HG03139 (cell line): ENCODE data around the gene UNKL.

Source experiments
- ATAC-seq: cut with Tn5 transposase; IDR thresholded peaks from one replicate; pipeline ENCODE4 v1.9.1; 2021; ENCODE audit not compliant: unreplicated experiment

The UNKL gene

DNA sequence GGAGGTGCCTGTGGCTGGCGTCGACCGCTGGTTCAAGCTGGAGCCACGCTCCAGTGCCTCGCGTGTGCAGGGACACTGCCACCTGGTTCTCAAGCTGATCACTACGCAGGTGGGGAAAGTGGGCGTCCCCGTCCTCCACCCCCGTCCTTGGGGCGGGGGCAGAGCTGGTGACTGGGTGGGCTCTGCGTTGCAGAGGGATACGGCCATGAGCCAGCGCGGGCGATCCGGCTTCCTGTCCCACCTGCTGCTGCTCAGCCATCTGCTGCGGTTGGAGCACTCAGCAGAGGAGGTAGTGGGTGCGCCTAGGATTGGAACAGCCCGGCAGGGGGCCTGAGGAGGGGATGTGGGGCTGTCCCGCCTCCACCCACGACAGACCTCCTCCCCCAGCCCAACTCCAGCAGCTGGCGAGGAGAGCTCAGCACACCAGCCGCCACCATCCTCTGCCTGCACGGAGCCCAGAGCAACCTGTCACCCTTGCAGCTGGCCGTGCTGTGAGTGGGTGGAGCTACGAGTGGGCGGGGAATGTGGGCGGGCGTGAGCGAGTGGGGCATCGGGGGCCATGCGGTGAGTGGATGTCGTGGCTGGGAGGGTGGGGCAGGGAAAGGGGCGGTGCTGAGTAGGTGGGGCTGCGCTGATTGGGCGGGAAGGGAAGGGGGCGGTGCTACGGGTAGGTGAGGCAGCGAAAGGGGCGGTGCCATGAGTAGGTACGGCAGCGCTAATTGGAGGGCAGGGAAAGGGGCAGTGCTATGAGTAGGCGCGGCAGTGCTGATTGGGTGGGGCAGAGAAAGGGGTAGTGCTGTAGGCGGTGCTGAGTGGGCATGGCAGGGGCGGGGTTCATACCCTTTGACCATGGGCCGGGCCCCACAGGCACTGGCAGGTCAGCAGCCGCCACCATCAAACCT, 71.7 kb downstream of the UNKL start:
- ATAC-seq = peak; percentile 84

- no peak for ATAC-seq
These were observed 72.7 kb downstream of the UNKL start for GRCh38 chr16:1341495-1342420.

DNA sequence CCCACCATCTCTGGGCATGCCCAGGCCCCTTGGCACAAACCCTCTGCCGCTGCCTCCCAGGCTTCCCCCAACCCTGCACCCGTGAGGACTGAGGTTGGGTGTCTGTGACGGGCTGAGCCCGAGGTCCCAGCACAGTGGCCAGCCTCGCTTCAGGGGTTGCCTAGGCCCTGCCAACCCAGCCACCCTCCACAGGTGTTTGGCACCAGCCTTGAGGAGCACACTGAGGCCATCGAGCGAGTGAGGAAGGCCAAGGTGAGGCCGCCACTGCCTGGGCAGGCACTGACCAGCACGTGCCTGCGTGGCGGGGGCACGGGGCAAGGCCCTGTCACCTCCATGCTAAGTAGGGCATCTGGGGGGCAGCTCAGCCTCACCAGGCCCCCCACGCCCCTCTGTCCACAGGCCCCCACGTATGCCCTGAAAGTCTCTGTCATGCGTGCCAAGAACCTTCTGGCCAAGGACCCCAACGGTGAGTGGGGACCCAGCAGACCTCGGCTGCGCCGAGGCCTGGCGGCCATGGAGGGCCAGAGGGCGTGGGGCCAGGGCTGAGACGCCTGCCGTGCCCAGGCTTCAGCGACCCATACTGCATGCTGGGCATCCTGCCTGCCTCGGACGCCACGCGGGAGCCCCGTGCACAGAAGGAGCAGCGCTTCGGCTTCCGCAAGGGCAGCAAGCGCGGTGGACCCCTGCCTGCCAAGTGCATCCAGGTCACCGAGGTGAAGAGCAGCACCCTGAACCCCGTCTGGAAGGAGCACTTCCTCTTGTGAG, 73.6 kb downstream of the UNKL start:
- no peak for ATAC-seq

DNA sequence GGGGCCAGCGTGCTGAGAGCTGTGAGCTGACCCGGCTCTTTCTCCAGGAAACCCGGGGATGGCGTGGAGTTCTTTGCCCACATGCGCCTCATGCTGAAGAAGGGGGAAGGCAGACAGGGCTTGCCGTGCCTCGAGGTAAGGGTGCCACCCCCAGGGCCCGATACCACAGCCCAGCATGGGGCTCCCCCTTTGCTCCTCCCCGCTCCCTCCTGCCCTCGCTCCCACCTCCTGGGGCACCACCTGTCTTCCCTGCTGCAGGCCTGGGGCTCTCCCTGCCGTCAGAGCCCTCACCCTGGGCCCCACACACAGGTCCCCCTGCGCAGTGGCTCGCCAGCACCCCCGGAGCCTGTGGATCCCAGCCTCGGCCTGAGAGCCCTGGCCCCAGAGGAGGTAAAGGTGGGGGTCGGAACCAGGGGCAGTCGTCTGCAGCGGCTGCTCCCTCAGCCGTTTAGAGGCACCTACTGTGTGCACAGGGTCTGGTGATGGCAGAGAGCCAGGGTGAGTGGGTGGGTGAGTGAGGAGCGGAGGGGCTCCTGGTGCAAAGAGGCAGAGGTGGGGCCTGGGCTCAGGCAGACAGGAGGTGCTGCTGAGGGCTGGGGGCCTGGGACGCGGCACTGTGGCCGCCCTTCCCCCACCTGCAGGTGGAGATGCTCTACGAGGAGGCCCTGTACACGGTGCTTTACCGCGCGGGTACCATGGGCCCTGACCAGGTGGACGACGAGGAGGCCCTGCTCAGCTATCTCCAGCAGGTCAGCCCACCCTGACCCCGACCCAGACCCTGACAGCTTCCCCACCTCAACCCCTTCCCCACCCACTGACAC, 75.4 kb downstream of the UNKL start:
- ATAC-seq = no peak

DNA sequence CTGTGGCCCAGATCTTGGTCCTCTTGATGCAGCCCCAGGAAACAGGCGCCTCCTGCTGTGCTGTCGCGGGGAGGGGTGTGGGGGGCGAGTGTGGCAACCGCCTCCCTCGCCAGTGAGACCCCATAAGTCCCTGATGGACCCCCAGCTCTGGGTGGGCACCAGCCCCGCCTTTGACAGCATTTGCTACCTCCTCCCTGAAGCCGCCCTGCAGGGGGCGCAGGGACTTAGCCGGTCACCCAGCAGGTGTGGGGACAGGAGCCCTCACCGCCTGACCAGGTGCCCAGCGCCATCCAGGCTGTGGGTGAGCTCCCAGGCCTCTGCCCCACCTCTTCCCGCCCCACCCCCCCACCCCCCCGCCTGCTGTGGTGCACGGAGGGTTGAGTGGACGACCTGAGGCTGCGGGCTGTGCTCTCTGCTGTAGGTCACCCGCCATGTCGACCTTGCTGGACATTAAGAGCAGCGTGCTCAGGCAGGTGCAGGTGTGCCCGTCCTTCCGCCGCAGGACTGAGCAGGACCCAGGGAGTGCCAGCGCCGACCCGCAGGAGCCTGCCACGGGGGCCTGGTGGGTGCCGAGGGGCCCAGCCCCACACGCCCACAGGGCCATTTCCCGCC, 76.3 kb downstream of the UNKL start:
- ATAC-seq = no peak

- no peak for ATAC-seq
These were observed 77.0 kb downstream of the UNKL start for GRCh38 chr16:1337486-1337885.

- no peak for ATAC-seq
These were observed 77.9 kb downstream of the UNKL start for GRCh38 chr16:1336619-1337018.

DNA sequence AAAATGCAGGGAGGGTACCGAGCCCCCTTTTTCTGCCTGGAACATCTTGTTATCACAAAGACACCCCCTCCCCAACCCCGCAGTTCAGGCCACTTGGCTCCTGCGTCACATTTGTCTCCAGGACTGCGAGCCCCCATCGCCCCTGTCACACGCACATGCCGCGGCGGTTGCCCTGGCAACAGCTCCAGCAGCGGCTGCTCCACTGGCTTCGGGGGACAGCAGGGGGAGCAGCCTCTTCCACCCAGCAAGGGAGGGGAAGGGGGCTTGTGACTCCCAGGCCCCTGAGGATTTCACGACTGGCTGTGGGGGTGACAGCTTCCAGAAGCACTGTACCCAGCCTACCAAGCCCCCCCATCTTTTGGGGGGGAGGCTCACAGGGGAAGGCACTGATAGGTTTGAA, 78.5 kb downstream of the UNKL start:
- ATAC-seq = no peak

GRCh38 chr16:1335211-1335971, 79.1 kb downstream of the UNKL start:
- no peak for ATAC-seq

DNA sequence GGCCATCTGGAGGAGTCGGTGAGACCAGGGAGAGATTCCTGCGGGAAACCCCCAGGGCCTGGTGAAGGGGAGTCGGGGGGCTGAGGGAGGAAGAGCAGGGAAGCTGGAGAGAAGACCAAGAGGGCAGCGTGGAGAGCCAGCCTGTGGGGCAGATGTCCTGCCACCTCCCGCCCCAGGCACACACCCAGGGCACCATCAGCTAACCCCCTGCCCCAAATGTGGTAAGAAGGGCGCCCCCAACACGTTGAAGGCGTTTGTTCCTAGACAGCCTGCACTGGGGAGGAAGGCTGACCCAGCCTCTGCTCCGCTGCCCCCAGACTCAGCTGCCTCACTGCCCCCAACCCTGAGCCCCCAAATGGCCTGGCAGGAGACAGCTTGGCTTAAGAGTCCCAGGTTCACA, 79.8 kb downstream of the UNKL start:
- ATAC-seq = no peak

GRCh38 chr16:1333854-1334700, 80.4 kb downstream of the UNKL start:
- ATAC-seq = no peak

DNA sequence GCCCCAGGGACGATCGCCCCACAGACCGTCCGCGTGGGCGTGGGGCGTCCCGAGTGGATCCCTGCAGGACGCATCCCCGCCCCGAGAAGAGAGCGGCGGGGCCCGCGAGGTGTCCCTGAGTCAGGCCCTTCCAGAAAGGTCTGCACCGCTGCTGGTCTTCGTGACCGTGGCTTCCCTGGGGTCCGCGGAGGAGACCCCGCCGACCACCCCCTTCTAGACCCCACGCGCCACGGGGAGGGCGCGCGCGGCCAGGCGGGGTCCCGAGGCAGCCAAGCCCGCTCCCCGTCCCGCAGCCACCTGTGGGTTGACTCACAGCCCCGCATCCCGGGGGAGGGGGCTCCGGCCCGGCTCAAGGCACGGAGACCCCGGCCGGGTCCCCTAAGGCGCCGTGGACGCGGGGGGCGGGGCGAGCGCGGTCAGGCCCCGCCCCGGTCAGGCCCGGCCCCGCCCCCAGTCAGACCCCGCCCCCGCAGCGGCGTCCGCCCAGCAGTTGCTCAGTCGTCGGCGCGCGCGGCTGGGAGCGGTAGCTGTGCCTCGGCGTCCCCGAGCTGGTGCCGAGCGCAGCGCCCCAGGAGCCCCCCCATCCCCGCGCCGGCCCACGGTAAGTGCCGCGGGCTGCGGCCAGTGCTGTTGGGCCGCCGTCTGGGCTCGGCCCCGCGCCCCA, 81.2 kb downstream of the UNKL start, which contains the start of gene BAIAP3:
Gene BAIAP3, plus strand, starts transcription at position 497 of the 664 bp plus-strand sequence. CDS start 4,905 bp downstream, outside the sequence.
- no peak for ATAC-seq

- no peak for ATAC-seq
These were observed 81.8 kb downstream of the UNKL start for GRCh38 chr16:1332618-1333148.

GRCh38 chr16:1331712-1332617, 82.5 kb downstream of the UNKL start:
- ATAC-seq = no peak

DNA sequence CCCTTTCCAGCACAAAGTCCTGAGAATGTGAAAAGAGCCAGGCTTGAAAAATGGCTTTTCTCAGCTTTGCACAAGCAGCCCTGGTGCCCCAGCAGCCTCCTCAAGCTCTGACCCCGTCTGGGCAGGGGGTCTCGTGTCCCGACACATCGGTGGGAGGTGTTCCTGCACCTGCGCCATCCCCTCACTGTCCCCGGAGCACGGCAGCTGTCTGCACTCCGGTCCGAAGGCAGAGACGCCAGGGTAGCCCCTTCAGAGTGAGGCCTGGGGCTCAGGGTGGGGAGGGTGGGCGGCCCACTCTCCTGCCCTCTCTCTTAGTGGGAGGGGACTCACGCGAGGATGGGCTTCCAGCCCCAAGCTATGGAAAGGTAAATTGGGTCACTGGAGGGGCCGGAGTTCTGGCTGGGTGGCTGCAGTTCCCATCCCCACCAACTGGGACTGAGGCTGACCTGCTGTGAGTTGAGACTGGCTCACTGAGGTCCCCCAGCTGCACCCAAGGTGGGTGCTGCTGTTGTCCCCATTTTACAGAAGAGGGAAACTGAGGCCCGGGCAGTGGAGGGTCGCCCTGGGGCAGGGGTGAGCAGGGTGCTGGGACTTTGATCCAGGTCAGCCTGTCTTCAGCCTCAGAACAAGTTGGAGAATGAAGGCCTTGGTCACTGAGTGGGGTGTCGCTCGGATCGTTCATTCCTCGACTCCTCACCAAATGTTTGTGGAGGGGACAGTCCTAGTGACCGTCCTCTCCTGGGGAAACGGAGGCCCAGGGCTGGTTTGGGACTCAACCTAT, 83.4 kb downstream of the UNKL start:
- ATAC-seq = no peak
